Ovary (tissue), 3 donors: ENCODE data around the gene SLC22A23.

Source experiments
- CTCF ChIP-seq, 3 donors: fragments of 450-650 bp in 2 of 3; fragments of 200-600 bp in 1 of 3; IDR thresholded peaks; one replicate each; pipeline versions ENCODE4 v1.5.1 to v1.8.0; 2016 to 2022; ENCODE audit warnings: antibody characterized with exemption in 3 of 3, mild to moderate bottlenecking in 1 of 3
- POLR2A ChIP-seq: fragments of 450-650 bp; IDR thresholded peaks from one replicate; pipeline ENCODE4 v1.6.1; 2017; ENCODE audit warnings: antibody characterized with exemption, mild to moderate bottlenecking, moderate library complexity
- donor health status: DM: no; HTN: no; CAD: no.

GRCh38 chr6:3284436-3284876 is 172.4 kb downstream of the SLC22A23 start:
- TF ChIP-seq CTCF (IDR thresholded peaks at IDR 0.05) (no peak), POLR2A (no peak)
